Neutrophil (primary cell): Measurements from ENCODE around the gene MCCD1.

Experiments
- H3K27ac ChIP-seq: fragments of 200-600 bp; sonication (generic); 2 replicates; pipeline ENCODE4 v1.5.1; 2016; ENCODE audit warnings: mild to moderate bottlenecking, moderate library complexity
- H3K27me3 ChIP-seq: fragments of 200-600 bp; sonication (generic); 2 replicates; pipeline ENCODE4 v1.6.0; 2016; ENCODE audit warnings: mild to moderate bottlenecking
- H3K36me3 ChIP-seq: fragments of 200-600 bp; sonication (generic); 2 replicates; pipeline ENCODE4 v1.5.1; 2017
- H3K4me1 ChIP-seq, 2 experiments: fragments of 200-600 bp in 1 of 2; sonication (generic) in 1 of 2; 1 replicate in 1 of 2; 2 replicates in 1 of 2; pipeline versions ENCODE4 v1.5.1 to v1.6.1; 2013 to 2016; ENCODE audit warnings: low read depth in 1 of 2, low read length in 1 of 2, mild to moderate bottlenecking in 1 of 2, moderate library complexity in 1 of 2; ENCODE audit not compliant: control insufficient read depth in 1 of 2, insufficient read depth in 1 of 2
- H3K4me3 ChIP-seq, 2 experiments: fragments of 200-600 bp in 1 of 2; sonication (generic) in 1 of 2; 1 replicate in 1 of 2; 2 replicates in 1 of 2; pipeline ENCODE4 v1.5.1; 2013 to 2016; ENCODE audit warnings: low read depth in 1 of 2, low read length in 1 of 2, mild to moderate bottlenecking in 1 of 2, moderate library complexity in 1 of 2
- H3K9me3 ChIP-seq: fragments of 200-600 bp; sonication (generic); 2 replicates; pipeline ENCODE4 v1.5.1; 2016
- CTCF ChIP-seq: fragments of 200-600 bp; sonication (generic); IDR thresholded peaks from 2 replicates; pipeline ENCODE4 v1.5.1; 2016; ENCODE audit warnings: antibody characterized with exemption

The MCCD1 gene

DNA sequence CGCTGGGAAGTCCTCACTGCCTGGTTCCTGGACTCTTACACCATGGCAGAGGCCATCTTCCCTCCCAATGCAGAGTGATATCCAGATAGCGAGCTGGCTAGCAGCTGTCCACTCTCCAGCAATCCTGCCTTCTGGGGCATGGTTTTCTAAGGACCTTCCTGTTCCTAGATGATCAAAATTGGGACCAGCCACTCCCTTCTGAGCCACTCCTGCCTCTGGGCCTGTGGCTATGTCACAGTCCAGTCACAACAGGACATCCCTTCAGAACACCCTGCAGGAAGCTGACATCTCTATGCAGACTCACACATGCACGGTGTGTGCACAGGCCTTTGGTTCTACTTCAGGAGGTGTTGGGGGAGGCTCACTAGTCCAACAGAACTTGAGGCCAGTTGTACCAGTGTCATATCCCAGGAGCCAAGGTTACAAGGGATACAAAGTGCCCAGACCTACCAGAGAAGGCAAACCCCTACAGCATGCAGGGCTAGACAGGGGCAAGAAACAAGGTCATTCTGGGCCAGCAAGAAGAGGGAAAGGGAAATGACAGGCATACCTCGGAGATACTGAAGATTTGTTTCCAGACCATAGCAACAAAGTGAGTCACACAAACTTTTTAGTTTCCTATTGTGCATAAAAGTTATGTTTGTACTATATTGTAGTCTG is 2.7 kb upstream of the MCCD1 start:
- Histone ChIP-seq H3K4me1 (no peaks in the 10 kb centered on the region), H3K9me3 (no peaks in the 10 kb centered on the region), H3K4me3 (no peak overlapping the region), H3K27ac (no peak overlapping the region), H3K36me3 (peaks cover 25% of the 10 kb centered on the region), H3K27me3 (peaks cover 9% of the 10 kb centered on the region)
- TF ChIP-seq CTCF: no peak

DNA sequence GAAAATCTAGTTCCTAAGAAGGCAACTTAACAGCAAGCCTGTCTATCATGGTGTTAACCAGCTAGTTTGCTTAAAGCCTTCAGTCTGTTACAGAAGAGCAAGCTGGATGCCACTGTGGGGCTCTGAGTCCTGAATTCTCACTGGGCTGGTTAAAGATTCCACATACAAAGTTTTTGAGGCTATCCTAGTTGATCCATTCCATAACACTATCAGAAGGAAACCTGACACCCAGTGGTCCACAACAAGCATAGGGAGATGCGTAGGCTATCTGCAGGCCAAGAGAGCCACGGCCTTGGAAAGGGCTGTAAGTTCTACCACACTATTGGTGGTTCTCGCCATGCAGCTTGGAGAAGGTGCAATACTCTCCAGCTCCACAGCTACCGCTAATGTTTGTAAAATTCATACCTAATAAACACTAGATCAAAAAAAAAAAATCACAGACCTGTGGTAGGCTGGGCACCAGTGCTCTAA is 420 bp upstream of the MCCD1 start:
- Histone ChIP-seq H3K4me3 (no peak overlapping the region), H3K9me3 (no peaks in the 10 kb centered on the region), H3K27ac (no peak overlapping the region), H3K4me1 (no peaks in the 10 kb centered on the region), H3K27me3 (no peaks in the 10 kb centered on the region), H3K36me3 (peaks cover 48% of the 10 kb centered on the region)
- TF ChIP-seq CTCF: no peak

- Histone ChIP-seq H3K27me3 (no peaks in the 10 kb centered on the region), H3K4me1 (no peaks in the 10 kb centered on the region), H3K36me3 (peaks cover 60% of the 10 kb centered on the region), H3K9me3 (no peaks in the 10 kb centered on the region), H3K4me3 (no peak overlapping the region), H3K27ac (peak overlapping the region; percentile 20)
- no peak for TF ChIP-seq CTCF
Measured at GRCh38 chr6:31529329-31530150, 778 bp downstream of the MCCD1 start.

- Histone ChIP-seq H3K36me3 (peaks cover 71% of the 10 kb centered on the region), H3K9me3 (no peaks in the 10 kb centered on the region), H3K27me3 (no peaks in the 10 kb centered on the region)
Measured at GRCh38 chr6:31530659-31531058, 1.9 kb downstream of the MCCD1 start.

DNA sequence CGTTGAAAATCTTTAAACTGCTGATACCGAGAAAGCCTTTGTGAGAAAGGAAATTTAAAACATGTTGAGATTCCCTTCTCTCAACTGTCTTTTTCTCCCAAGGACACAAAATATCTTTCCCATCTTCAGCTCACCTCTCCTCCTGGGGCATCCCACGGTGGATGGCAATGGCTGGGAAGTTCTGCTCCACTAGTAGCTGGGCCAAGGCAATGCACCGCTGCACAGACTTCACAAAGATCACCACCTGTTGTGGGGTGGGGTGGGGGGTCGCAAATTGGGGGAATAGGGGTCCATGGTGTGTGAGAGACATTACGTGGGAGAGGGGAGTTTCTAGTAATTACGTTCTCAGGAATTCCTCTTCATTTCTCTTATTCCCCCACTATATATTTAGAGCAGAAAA is 2.4 kb downstream of the MCCD1 start:
- no peak for TF ChIP-seq CTCF
- H3K36me3 ChIP-seq: peaks cover 76% of the 10 kb centered on the region
- no peaks in the 10 kb centered on the region for H3K27me3 ChIP-seq
- H3K4me1 ChIP-seq: no peaks in the 10 kb centered on the region
- H3K9me3 ChIP-seq: no peaks in the 10 kb centered on the region
- no peak overlapping the region for H3K4me3 ChIP-seq
- H3K27ac ChIP-seq: no peak overlapping the region

More at GRCh38 chr6:31530659-31531058, 1.9 kb downstream of the MCCD1 start:
- no peak overlapping the region for H3K27ac ChIP-seq
- H3K4me1 ChIP-seq: no peaks in the 10 kb centered on the region
- TF ChIP-seq CTCF: no peak
- H3K4me3 ChIP-seq: no peak overlapping the region
